Mucosa of rectum (tissue), 2 donors: ENCODE data around the gene RHOT2.
"Not testable (repeated sequence)": the region's sequence is repeated elsewhere in the genome, so short reads cannot be mapped to it uniquely, and the experiment has no call there.

Source experiments
- H3K27ac ChIP-seq, 2 donors: one replicate each; pipeline ENCODE4 v1.7.0; 2013; ENCODE audit warnings: inconsistent platforms in 2 of 2, low read depth in 2 of 2, low read length in 2 of 2
- H3K27me3 ChIP-seq, 2 donors: one replicate each; pipeline ENCODE4 v1.7.0; 2013; ENCODE audit warnings: low read length in 2 of 2; ENCODE audit not compliant: control insufficient read depth in 2 of 2, insufficient read depth in 2 of 2
- H3K36me3 ChIP-seq, 2 donors: one replicate each; pipeline ENCODE4 v1.7.0; 2013; ENCODE audit warnings: low read length in 2 of 2; ENCODE audit not compliant: control insufficient read depth in 2 of 2, insufficient read depth in 2 of 2
- H3K4me1 ChIP-seq, 2 donors: one replicate each; pipeline ENCODE4 v1.7.0; 2013; ENCODE audit warnings: low read length in 2 of 2, mild to moderate bottlenecking in 1 of 2; ENCODE audit not compliant: control insufficient read depth in 2 of 2, insufficient read depth in 2 of 2
- H3K4me3 ChIP-seq, 2 donors: one replicate each; pipeline ENCODE4 v1.7.0; 2013; ENCODE audit warnings: low read length in 2 of 2
- H3K9ac ChIP-seq, 2 donors: one replicate each; pipeline ENCODE4 v1.7.0; 2013; ENCODE audit warnings: low read length in 2 of 2, low read depth in 1 of 2, mild to moderate bottlenecking in 1 of 2
- H3K9me3 ChIP-seq, 2 donors: one replicate each; pipeline ENCODE4 v1.7.0; 2013; ENCODE audit warnings: low read length in 2 of 2; ENCODE audit not compliant: control insufficient read depth in 2 of 2
- donor health status: healthy.
- donor health status: Normal muscosa, but diverticular disease.

Gene RHOT2

GRCh38 chr16:708959-709358 is 41.0 kb downstream of the RHOT2 start:
- no peak overlapping the region for H3K9ac ChIP-seq
- H3K27me3 ChIP-seq = peaks cover 33 to 63% of the 10 kb centered on the region in 2 donors

DNA sequence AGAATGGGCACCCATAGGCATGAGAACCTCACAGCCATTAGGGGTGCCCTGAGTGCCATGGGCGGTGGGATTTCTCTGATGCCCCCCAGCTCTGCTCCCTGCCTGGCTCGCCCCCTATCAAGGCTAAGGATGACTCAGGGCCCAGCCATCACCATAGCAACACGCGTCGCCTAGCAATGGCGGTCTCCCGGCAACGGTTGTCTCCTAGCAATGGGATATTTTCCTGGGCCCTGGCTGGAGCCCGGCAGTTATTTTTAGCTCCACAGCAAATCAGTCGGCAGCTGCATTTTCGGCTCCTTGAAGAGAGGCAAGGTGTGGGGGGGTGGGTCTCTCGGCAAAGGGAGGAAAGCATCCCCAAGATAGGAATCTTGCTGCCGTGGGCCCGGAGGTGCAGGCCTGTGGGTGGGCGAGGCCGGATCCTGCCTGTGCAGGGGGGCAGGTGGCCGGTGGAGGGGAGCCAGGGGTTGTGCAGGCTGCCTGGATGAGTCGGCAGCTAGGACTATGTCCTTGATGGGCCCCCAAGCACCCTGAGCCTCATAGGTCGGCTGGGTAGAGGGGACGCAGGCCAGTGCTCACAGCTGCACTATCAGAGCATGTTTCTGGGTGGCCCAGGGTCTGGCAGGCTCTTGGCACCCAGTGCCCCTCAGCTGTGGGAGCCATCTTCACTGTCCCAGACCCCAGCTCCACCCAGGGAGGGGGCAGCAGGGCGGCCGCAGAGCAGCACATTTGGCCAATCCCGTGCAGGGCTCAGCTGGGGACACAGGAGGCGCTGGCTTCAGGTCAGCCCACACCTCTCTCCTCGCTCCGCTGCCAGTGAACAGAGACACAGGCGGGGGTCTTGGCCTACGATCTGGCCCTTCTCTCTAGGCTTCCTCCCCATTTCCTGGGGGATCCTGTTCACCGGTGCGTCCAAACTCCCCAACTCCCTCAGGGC is 41.9 kb downstream of the RHOT2 start:
- Histone ChIP-seq H3K27ac (no peak overlapping the region), H3K9me3 (no peaks in the 10 kb centered on the region), H3K4me1 (peaks cover 2 to 4% of the 10 kb centered on the region in 2 donors), H3K36me3 (no peaks in the 10 kb centered on the region), H3K4me3 (no peak overlapping the region), H3K27me3 (peaks cover 29 to 57% of the 10 kb centered on the region in 2 donors), H3K9ac (no peak overlapping the region)

More at GRCh38 chr16:708959-709358, 41.0 kb downstream of the RHOT2 start:
- Histone ChIP-seq H3K36me3 (no peaks in the 10 kb centered on the region), H3K9me3 (no peaks in the 10 kb centered on the region), H3K4me3 (no peak overlapping the region), H3K27ac (no peak overlapping the region), H3K4me1 (no peaks in the 10 kb centered on the region)

- peaks cover 29 to 54% of the 10 kb centered on the region in 2 donors for H3K27me3 ChIP-seq
Observed at GRCh38 chr16:710500-711075, 42.7 kb downstream of the RHOT2 start.

DNA sequence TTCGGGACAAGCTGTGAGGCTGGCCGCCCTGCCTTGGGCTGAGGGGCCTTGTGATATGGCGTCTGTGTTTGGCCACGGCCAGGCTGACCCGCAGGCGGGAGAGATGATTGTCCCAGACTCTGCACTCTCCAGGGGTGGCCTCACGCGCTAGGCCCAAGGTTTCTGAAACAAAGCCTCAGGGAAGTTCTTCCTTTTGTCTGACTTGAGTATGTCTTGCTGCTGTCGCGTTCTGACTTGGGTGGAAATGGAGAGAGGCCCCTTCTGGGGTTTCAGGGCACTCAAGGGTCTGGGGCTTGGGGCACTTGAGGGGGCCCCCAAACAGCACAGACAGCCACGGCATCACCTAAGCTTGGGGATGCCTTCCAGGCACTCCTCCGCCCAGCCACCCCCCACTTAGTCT is 43.2 kb downstream of the RHOT2 start:
- Histone ChIP-seq H3K27me3 (peaks cover 30 to 56% of the 10 kb centered on the region in 2 donors), H3K27ac (no peak overlapping the region), H3K9ac (no peak overlapping the region), H3K4me1 (peaks cover 9 to 11% of the 10 kb centered on the region in 2 donors), H3K4me3 (no peak overlapping the region), H3K36me3 (no peaks in the 10 kb centered on the region), H3K9me3 (no peaks in the 10 kb centered on the region)

More at GRCh38 chr16:710500-711075, 42.7 kb downstream of the RHOT2 start:
- no peak overlapping the region for H3K27ac ChIP-seq
- peaks cover 4 to 6% of the 10 kb centered on the region in 2 donors for H3K4me1 ChIP-seq
- no peak overlapping the region for H3K9ac ChIP-seq
- no peaks in the 10 kb centered on the region for H3K36me3 ChIP-seq
- no peaks in the 10 kb centered on the region for H3K9me3 ChIP-seq
- H3K4me3 ChIP-seq = no peak overlapping the region

DNA sequence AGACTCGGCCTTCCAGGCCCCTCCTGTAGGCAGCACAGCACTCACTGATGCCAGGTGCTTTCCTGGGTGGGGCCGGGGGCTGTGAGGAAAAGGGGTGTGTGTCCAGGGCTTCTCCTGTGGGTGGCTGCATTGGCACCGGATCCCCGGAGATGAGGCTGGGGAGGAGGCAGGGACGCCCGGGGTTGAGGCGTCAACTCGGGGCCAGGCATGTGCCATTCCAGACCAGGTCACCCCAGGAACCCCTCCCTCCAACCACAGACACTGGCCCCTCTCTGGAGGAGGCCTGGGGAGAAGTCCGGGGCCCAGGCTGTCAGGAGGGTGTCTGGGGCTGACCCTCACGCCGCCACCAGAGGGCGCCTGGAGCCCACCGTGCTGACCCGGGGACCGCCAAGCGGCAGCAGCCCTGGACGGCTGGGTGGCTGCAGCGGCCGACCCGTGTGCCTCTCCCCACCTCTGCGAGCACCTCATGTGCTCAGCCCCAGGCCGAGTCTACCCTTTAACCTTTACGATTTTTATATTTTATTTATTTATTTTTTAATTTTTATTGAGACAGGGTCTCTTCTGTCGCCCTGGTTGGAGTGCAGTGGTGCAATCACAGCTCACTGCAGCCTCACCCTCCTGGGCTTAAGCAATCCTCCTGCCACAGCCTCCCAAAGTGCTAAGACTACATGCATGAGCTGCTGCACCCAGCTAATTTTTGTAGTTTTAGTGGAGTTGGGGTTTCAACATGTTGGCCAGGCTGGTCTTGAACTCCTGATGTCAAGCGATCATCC is 43.8 kb downstream of the RHOT2 start:
- Histone ChIP-seq H3K27ac (no peak overlapping the region), H3K36me3 (no peaks in the 10 kb centered on the region), H3K4me1 (peaks cover 12 to 13% of the 10 kb centered on the region in 2 donors), H3K9ac (no peak overlapping the region), H3K9me3 (no peaks in the 10 kb centered on the region), H3K27me3 (peaks cover 29 to 52% of the 10 kb centered on the region in 2 donors), H3K4me3 (no peak overlapping the region)

- peaks cover 24 to 44% of the 10 kb centered on the region in 2 donors for H3K27me3 ChIP-seq
- H3K9me3 ChIP-seq, H3K36me3 ChIP-seq, H3K9ac ChIP-seq, H3K27ac ChIP-seq, H3K4me3 ChIP-seq: not testable (repeated sequence)
- H3K4me1 ChIP-seq = peaks cover 12 to 13% of the 10 kb centered on the region in 2 donors
Observed at GRCh38 chr16:712740-713250, 44.9 kb downstream of the RHOT2 start.

DNA sequence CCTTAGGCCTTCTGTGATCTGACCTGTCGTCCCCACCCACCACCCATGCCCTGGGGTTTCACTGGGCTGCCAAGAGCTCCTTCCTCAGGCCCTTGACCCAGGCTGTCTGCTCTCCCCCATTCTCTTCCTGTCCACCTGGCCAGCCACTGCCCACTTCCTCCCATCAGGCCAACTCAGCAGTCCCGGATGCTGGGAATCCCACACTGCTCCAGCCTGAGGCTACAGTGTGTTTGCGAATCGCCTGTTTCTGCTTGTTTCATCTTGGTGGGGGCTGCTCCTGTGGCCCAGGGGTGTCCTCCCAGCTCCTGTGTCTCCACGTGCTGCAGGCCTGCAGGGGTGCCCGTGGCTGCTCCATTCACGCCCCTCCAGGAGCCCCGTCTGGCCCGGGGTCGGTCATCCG is 46.1 kb downstream of the RHOT2 start:
- Histone ChIP-seq H3K27me3 (peaks cover 18 to 33% of the 10 kb centered on the region in 2 donors), H3K4me1 (peaks cover 21 to 25% of the 10 kb centered on the region in 2 donors), H3K9ac (no peak overlapping the region), H3K9me3 (no peaks in the 10 kb centered on the region), H3K36me3 (no peaks in the 10 kb centered on the region), H3K27ac (no peak overlapping the region), H3K4me3 (no peak overlapping the region)

DNA sequence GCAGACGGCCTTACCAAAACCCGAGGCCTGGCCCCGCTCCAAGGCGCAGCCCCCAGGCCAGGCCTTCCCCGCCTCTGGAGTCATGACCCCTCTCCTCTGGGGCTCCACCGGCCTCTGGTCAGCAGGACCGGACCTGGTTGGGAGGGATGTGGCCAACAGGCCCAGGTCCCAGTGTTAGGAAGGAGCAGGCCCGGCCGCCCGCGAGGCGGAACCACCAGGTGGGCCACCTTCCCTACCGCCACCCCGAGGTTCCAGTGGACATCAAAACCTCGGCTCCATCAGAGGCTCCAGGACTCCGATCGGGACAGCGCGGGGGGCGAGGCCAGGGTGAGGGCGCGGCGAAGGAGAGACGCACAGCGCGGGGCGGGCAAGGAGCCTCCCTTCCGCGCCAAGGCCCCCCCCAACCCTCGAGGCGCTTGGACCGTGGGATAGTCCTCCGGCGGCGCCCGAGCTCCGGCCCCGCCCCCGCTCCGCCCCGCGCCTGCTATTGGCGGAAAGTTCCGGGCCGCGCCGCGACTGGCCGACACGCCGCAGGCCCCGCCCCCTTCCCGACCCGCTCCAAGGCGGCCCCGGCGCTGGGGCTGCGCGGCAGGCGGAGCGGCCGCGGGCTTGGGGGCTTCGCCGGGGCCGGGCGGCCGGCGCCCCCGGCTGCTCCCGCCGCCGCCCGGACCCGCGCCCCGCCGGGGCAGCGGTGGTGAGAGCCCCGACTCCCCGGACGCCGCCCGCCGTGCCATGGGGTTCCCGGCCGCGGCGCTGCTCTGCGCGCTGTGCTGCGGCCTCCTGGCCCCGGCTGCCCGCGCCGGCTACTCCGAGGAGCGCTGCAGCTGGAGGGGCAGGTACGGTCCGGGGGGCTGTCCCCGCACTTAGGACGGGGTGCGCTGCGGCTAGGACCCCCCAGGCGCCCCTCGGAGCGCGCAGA is 46.9 kb downstream of the RHOT2 start, which contains the start of gene METRN:
Gene METRN, plus strand, starts transcription at position 561 of the 919 bp plus-strand sequence. Its CDS starts 172 bp downstream, at position 733.
- Histone ChIP-seq H3K27ac (no peak within 1 kb of the TSS), H3K9ac (peak within 1 kb of the TSS in 1 of 2 donors; percentile 43)

More for the DNA sequence above, 46.9 kb downstream of the RHOT2 start, which contains the start of gene METRN:
- Histone ChIP-seq H3K4me1 (peaks cover 28 to 31% of the 10 kb centered on the region in 2 donors), H3K36me3 (no peaks in the 10 kb centered on the region), H3K9me3 (no peaks in the 10 kb centered on the region), H3K27me3 (peaks cover 13 to 28% of the 10 kb centered on the region in 2 donors), H3K4me3 (peak within 1 kb of the TSS; percentile 48 to 61)
